NB4 (cell line): ENCODE results near the gene KCTD16.

Experiments used
- DNase-seq: peaks from one replicate; pipeline ENCODE4 v3.0.0; 2010; ENCODE audit warnings: low read depth
- H3K4me3 ChIP-seq: one replicate; pipeline ENCODE4 v1.5.1; 2011; ENCODE audit warnings: mild to moderate bottlenecking, low read depth, low read length, moderate library complexity
- MYC ChIP-seq: IDR thresholded peaks from 2 replicates; pipeline ENCODE4 v1.6.1; 2011; ENCODE audit warnings: low read depth, low read length
- POLR2A ChIP-seq: IDR thresholded peaks from 2 replicates; pipeline ENCODE4 v1.6.1; 2011; ENCODE audit warnings: mild to moderate bottlenecking; ENCODE audit not compliant: insufficient read length; ENCODE audit errors: extremely low read depth
- TF ChIP-seq, protein P1 (sequence below): IDR thresholded peaks from 2 replicates; pipeline ENCODE4 v1.6.1; 2011; ENCODE audit warnings: low read depth, low read length
- TF ChIP-seq, protein P2 (sequence below): IDR thresholded peaks from one replicate; pipeline ENCODE4 v1.5.1; 2012; ENCODE audit warnings: low read depth, low read length

The KCTD16 gene

GRCh38 chr5:144504929-144505577, 334.4 kb downstream of the KCTD16 start:
- H3K4me3 ChIP-seq: no peak overlapping the region
- no peak for DNase-seq
- TF ChIP-seq, protein P1, sequence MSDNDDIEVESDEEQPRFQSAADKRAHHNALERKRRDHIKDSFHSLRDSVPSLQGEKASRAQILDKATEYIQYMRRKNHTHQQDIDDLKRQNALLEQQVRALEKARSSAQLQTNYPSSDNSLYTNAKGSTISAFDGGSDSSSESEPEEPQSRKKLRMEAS: no peak
- TF ChIP-seq MYC (no peak), POLR2A (no peak)
- TF ChIP-seq, protein P2, sequence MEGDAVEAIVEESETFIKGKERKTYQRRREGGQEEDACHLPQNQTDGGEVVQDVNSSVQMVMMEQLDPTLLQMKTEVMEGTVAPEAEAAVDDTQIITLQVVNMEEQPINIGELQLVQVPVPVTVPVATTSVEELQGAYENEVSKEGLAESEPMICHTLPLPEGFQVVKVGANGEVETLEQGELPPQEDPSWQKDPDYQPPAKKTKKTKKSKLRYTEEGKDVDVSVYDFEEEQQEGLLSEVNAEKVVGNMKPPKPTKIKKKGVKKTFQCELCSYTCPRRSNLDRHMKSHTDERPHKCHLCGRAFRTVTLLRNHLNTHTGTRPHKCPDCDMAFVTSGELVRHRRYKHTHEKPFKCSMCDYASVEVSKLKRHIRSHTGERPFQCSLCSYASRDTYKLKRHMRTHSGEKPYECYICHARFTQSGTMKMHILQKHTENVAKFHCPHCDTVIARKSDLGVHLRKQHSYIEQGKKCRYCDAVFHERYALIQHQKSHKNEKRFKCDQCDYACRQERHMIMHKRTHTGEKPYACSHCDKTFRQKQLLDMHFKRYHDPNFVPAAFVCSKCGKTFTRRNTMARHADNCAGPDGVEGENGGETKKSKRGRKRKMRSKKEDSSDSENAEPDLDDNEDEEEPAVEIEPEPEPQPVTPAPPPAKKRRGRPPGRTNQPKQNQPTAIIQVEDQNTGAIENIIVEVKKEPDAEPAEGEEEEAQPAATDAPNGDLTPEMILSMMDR: no peak

- TF ChIP-seq POLR2A (no peak), MYC (no peak)
- TF ChIP-seq, protein P2: no peak
- TF ChIP-seq, protein P1: no peak
Measured at GRCh38 chr5:144510845-144511579, 340.3 kb downstream of the KCTD16 start.

GRCh38 chr5:144511580-144512072, 341.0 kb downstream of the KCTD16 start:
- DNase-seq: no peak
- H3K4me3 ChIP-seq: no peak overlapping the region
- TF ChIP-seq, protein P2: no peak
- TF ChIP-seq, protein P1: no peak
- TF ChIP-seq POLR2A (no peak), MYC (no peak)

More at GRCh38 chr5:144510845-144511579, 340.3 kb downstream of the KCTD16 start:
- H3K4me3 ChIP-seq: no peak overlapping the region
- DNase-seq: no peak

DNA sequence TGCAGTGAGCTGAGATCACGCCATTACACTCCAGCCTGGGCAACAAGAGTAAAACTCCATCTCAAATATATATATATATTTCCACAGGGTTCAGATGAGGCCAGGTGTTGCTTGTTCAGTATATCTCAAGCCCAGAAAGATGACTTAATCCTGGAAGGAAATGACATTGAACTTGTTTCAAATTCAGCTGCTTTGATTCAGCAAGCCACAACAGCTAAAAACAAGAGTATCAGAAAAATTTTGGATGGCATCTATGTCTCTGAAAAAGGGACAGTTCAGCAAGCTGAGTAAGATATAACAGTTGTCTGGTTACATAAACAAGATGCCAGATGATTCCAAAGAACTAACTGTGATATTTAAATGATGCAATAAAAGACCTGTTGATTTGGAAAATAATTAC, 352.0 kb downstream of the KCTD16 start:
- no peak for DNase-seq
- H3K4me3 ChIP-seq: no peak overlapping the region
- no peak for TF ChIP-seq POLR2A
- TF ChIP-seq, protein P1: no peak
- no peak for TF ChIP-seq MYC
- TF ChIP-seq, protein P2: no peak

GRCh38 chr5:144525000-144525399, 354.3 kb downstream of the KCTD16 start:
- DNase-seq: no peak
- no peak overlapping the region for H3K4me3 ChIP-seq
- TF ChIP-seq, protein P1: no peak
- TF ChIP-seq POLR2A: no peak

GRCh38 chr5:144531188-144531587, 360.5 kb downstream of the KCTD16 start:
- TF ChIP-seq, protein P2: no peak
- no peak for TF ChIP-seq MYC
- TF ChIP-seq POLR2A: no peak
- TF ChIP-seq, protein P1: no peak
- DNase-seq: no peak

More at GRCh38 chr5:144531188-144531587, 360.5 kb downstream of the KCTD16 start:
- H3K4me3 ChIP-seq: no peak overlapping the region
